Muscle layer of colon (tissue), 2 donors: ENCODE measurements around the gene UBE2C.
"Not testable (repeated sequence)": the region's sequence is repeated elsewhere in the genome, so short reads cannot be mapped to it uniquely, and the experiment has no call there.

Source experiments
- H3K27ac ChIP-seq: one replicate; pipeline ENCODE4 v1.7.0; 2013; ENCODE audit warnings: low read depth, mild to moderate bottlenecking, low read length, moderate library complexity
- H3K27me3 ChIP-seq, 2 donors: one replicate each; pipeline ENCODE4 v1.7.0; 2013; ENCODE audit warnings: low read length in 2 of 2, mild to moderate bottlenecking in 2 of 2; ENCODE audit not compliant: insufficient read depth in 2 of 2, control insufficient read depth in 1 of 2
- H3K36me3 ChIP-seq: one replicate; pipeline ENCODE4 v1.7.0; 2013; ENCODE audit warnings: mild to moderate bottlenecking, low read length; ENCODE audit not compliant: insufficient read depth
- H3K4me1 ChIP-seq: one replicate; pipeline ENCODE4 v1.7.0; 2013; ENCODE audit warnings: mild to moderate bottlenecking, low read length; ENCODE audit not compliant: insufficient read depth
- H3K4me3 ChIP-seq, 2 donors: one replicate each; pipeline ENCODE4 v1.7.0; 2013; ENCODE audit warnings: low read length in 2 of 2, low read depth in 1 of 2, mild to moderate bottlenecking in 1 of 2, moderate library complexity in 1 of 2
- H3K9ac ChIP-seq: one replicate; pipeline ENCODE4 v1.7.0; 2013; ENCODE audit warnings: low read length
- H3K9me3 ChIP-seq: one replicate; pipeline ENCODE4 v1.7.0; 2013; ENCODE audit warnings: mild to moderate bottlenecking, low read length
- donor health status: abdominal sarcoma.
- donor health status: Adenocarcinoma of cecum.

UBE2C gene

GRCh38 chr20:45812157-45813005 lies at the start of gene UBE2C:
TSS of gene UBE2C (plus strand) at chr20:45812644. CDS start at chr20:45812696, 52 bp downstream.
- H3K4me3 ChIP-seq: peak within 1 kb of the TSS; percentile 30 to 75
- peak within 1 kb of the TSS; percentile 64 for H3K27ac ChIP-seq
- H3K27me3 ChIP-seq: no peaks in the 10 kb centered on the region
- no peaks in the 10 kb centered on the region for H3K9me3 ChIP-seq
- H3K36me3 ChIP-seq: peaks cover 31% of the 10 kb centered on the region
- peaks cover 8% of the 10 kb centered on the region for H3K4me1 ChIP-seq
- H3K9ac ChIP-seq: peak within 1 kb of the TSS; percentile 57

GRCh38 chr20:45764618-45765282 lies 47.7 kb upstream of the UBE2C start:
- not testable (repeated sequence) for H3K4me3 ChIP-seq, H3K27ac ChIP-seq, H3K4me1 ChIP-seq, H3K27me3 ChIP-seq, H3K9ac ChIP-seq, H3K36me3 ChIP-seq, H3K9me3 ChIP-seq

GRCh38 chr20:45765307-45765875 lies 47.1 kb upstream of the UBE2C start:
- Histone ChIP-seq H3K4me3 (no peak overlapping the region), H3K4me1 (no peaks in the 10 kb centered on the region), H3K9me3 (no peaks in the 10 kb centered on the region), H3K27ac (no peak overlapping the region), H3K27me3 (no peaks in the 10 kb centered on the region), H3K36me3 (no peaks in the 10 kb centered on the region), H3K9ac (no peak overlapping the region)

- Histone ChIP-seq H3K36me3 (no peaks in the 10 kb centered on the region), H3K9ac (no peak overlapping the region), H3K4me3 (no peak overlapping the region), H3K27me3 (no peaks in the 10 kb centered on the region), H3K9me3 (no peaks in the 10 kb centered on the region), H3K4me1 (peaks cover 2% of the 10 kb centered on the region), H3K27ac (no peak overlapping the region)
These were observed 46.5 kb upstream of the UBE2C start for GRCh38 chr20:45765980-45766379.

GRCh38 chr20:45768479-45768878 lies 44.0 kb upstream of the UBE2C start:
- no peak overlapping the region for H3K27ac ChIP-seq
- H3K9me3 ChIP-seq: no peaks in the 10 kb centered on the region
- no peaks in the 10 kb centered on the region for H3K27me3 ChIP-seq

GRCh38 chr20:45771182-45771759 lies 41.2 kb upstream of the UBE2C start:
- no peaks in the 10 kb centered on the region for H3K36me3 ChIP-seq
- peak overlapping the region; percentile 86 for H3K27ac ChIP-seq
- H3K9ac ChIP-seq: peak overlapping the region; percentile 21
- H3K9me3 ChIP-seq: no peaks in the 10 kb centered on the region
- H3K27me3 ChIP-seq: no peaks in the 10 kb centered on the region
- H3K4me1 ChIP-seq: peaks cover 10% of the 10 kb centered on the region
- peak overlapping the region in 1 of 2 donors; percentile 39 for H3K4me3 ChIP-seq

More at GRCh38 chr20:45768479-45768878, 44.0 kb upstream of the UBE2C start:
- Histone ChIP-seq H3K36me3 (no peaks in the 10 kb centered on the region), H3K4me3 (no peak overlapping the region), H3K4me1 (peaks cover 10% of the 10 kb centered on the region), H3K9ac (no peak overlapping the region)

GRCh38 chr20:45772693-45773092 lies 39.8 kb upstream of the UBE2C start:
- peaks cover 10% of the 10 kb centered on the region for H3K4me1 ChIP-seq
- H3K27ac ChIP-seq: no peak overlapping the region
- no peak overlapping the region for H3K9ac ChIP-seq
- H3K27me3 ChIP-seq: no peaks in the 10 kb centered on the region
- no peaks in the 10 kb centered on the region for H3K36me3 ChIP-seq
- H3K9me3 ChIP-seq: no peaks in the 10 kb centered on the region
- H3K4me3 ChIP-seq: no peak overlapping the region

- no peak overlapping the region for H3K27ac ChIP-seq
- no peak overlapping the region for H3K4me3 ChIP-seq
- H3K9me3 ChIP-seq: no peaks in the 10 kb centered on the region
- H3K9ac ChIP-seq: no peak overlapping the region
- no peaks in the 10 kb centered on the region for H3K36me3 ChIP-seq
- H3K4me1 ChIP-seq: peaks cover 29% of the 10 kb centered on the region
- no peaks in the 10 kb centered on the region for H3K27me3 ChIP-seq
These were observed 37.5 kb upstream of the UBE2C start for GRCh38 chr20:45774945-45775344.

GRCh38 chr20:45775411-45775810 lies 37.0 kb upstream of the UBE2C start:
- Histone ChIP-seq H3K4me1 (peaks cover 34% of the 10 kb centered on the region), H3K27me3 (no peaks in the 10 kb centered on the region), H3K27ac (no peak overlapping the region), H3K9me3 (no peaks in the 10 kb centered on the region), H3K4me3 (no peak overlapping the region), H3K36me3 (no peaks in the 10 kb centered on the region), H3K9ac (no peak overlapping the region)

GRCh38 chr20:45776931-45777330 lies 35.5 kb upstream of the UBE2C start:
- Histone ChIP-seq H3K36me3 (no peaks in the 10 kb centered on the region), H3K4me3 (no peak overlapping the region), H3K9ac (no peak overlapping the region), H3K27me3 (no peaks in the 10 kb centered on the region), H3K9me3 (no peaks in the 10 kb centered on the region), H3K27ac (no peak overlapping the region), H3K4me1 (peaks cover 39% of the 10 kb centered on the region)
